Mesendoderm (in vitro differentiated cells): ENCODE results near the gene TAF9.

Experiments
- DNase-seq: peaks from one replicate; pipeline ENCODE4 v3.0.0; 2013
- H2AK5ac ChIP-seq: 2 replicates; pipeline ENCODE4 v1.6.1; 2013; ENCODE audit warnings: low read length, inconsistent platforms
- H2BK120ac ChIP-seq: 2 replicates; pipeline ENCODE4 v1.6.1; 2013; ENCODE audit warnings: low read depth, mild to moderate bottlenecking, low read length, moderate library complexity, mixed read lengths
- H2BK15ac ChIP-seq: replicated peaks from 2 replicates; pipeline ENCODE4 v1.6.1; 2013; ENCODE audit warnings: low read depth, mild to moderate bottlenecking, moderate library complexity
- H2BK5ac ChIP-seq: 2 replicates; pipeline ENCODE4 v1.6.1; 2013; ENCODE audit warnings: low read length, inconsistent platforms
- H3K18ac ChIP-seq: 2 replicates; pipeline ENCODE4 v1.6.1; 2013; ENCODE audit warnings: mild to moderate bottlenecking, low read length, mixed read lengths
- H3K23ac ChIP-seq: one replicate; pipeline ENCODE4 v1.6.1; 2013; ENCODE audit warnings: low read length
- H3K27ac ChIP-seq: 2 replicates; pipeline ENCODE4 v1.5.1; 2013; ENCODE audit warnings: low read depth, mild to moderate bottlenecking, inconsistent platforms, low read length, moderate library complexity
- H3K27me3 ChIP-seq: 2 replicates; pipeline ENCODE4 v1.6.1; 2013; ENCODE audit warnings: low read length, control low read depth, mild to moderate bottlenecking, inconsistent platforms; ENCODE audit not compliant: insufficient read depth, poor library complexity
- H3K36me3 ChIP-seq: 2 replicates; pipeline ENCODE4 v1.6.1; 2013; ENCODE audit warnings: low read length, inconsistent platforms; ENCODE audit not compliant: control insufficient read depth, insufficient read depth
- H3K4ac ChIP-seq: one replicate; pipeline ENCODE4 v1.6.1; 2013; ENCODE audit warnings: low read depth, mild to moderate bottlenecking, low read length, moderate library complexity
- H3K4me1 ChIP-seq: 2 replicates; pipeline ENCODE4 v1.6.1; 2013; ENCODE audit warnings: low read depth, low read length, inconsistent platforms; ENCODE audit not compliant: control insufficient read depth
- H3K4me2 ChIP-seq: 2 replicates; pipeline ENCODE4 v1.6.1; 2013; ENCODE audit warnings: low read length
- H3K4me3 ChIP-seq: 2 replicates; pipeline ENCODE4 v1.5.1; 2013; ENCODE audit warnings: mild to moderate bottlenecking, low read length
- H3K56ac ChIP-seq: one replicate; pipeline ENCODE4 v1.6.1; 2013; ENCODE audit warnings: low read length
- H3K79me1 ChIP-seq: 2 replicates; pipeline ENCODE4 v1.6.1; 2013; ENCODE audit warnings: low read length, inconsistent platforms
- H3K79me2 ChIP-seq: 2 replicates; pipeline ENCODE4 v1.6.1; 2013; ENCODE audit warnings: mild to moderate bottlenecking, low read length; ENCODE audit not compliant: control insufficient read depth, insufficient read depth
- H3K9ac ChIP-seq: 2 replicates; pipeline ENCODE4 v1.6.1; 2013; ENCODE audit warnings: low read length, inconsistent platforms
- H4K5ac ChIP-seq: one replicate; pipeline ENCODE4 v1.6.1; 2013; ENCODE audit warnings: low read length
- H4K8ac ChIP-seq: one replicate; pipeline ENCODE4 v1.6.1; 2013; ENCODE audit warnings: low read depth, mild to moderate bottlenecking, control low read depth, low read length, moderate library complexity
- WGBS: extraction: QIAGEN DNeasy Blood & Tissue Kit; methylation state at CpG from one replicate; pipeline ENCODE4 v1.1.7; 2013; ENCODE audit warnings: low lambda C conversion rate, missing lambda C conversion rate; ENCODE audit not compliant: insufficient coverage; ENCODE audit errors: extremely low coverage; 5-methylcytosine and 5-hydroxymethylcytosine counted together

Gene TAF9

DNA sequence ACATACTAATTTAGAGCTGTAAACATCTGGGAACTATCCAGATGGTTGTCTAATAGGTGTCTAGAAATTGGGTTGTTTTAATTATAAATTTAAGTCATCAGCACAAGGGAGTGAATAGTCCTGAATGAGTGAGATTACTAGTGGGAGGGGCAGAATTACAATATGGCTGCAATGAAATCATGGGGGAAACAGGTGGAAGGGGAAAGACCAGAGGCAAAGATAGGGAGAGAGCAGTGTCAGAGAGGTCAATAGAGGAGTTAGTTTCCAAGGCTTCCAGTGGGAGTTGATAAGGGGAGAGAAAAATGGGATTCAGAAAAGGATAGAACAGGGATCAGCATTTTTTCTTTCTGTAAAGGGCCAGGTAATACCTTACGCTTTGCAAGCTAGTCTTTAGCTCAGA is 8.9 kb downstream of the TAF9 start:
- Histone ChIP-seq H4K5ac (no peak overlapping the region), H3K27me3 (no peaks in the 10 kb centered on the region), H3K79me2 (peaks cover 20% of the 10 kb centered on the region), H3K4ac (no peak overlapping the region), H3K56ac (no peak overlapping the region), H3K27ac (no peak overlapping the region), H2BK5ac (no peak overlapping the region), H2BK15ac (no peak overlapping the region), H4K8ac (no peak overlapping the region), H3K36me3 (peaks cover 4% of the 10 kb centered on the region), H3K9ac (no peak overlapping the region), H3K4me2 (no peak overlapping the region), H3K18ac (no peak overlapping the region), H3K4me3 (no peak overlapping the region), H3K79me1 (peaks cover 11% of the 10 kb centered on the region), H3K23ac (no peak overlapping the region), H2BK120ac (no peak overlapping the region), H3K4me1 (no peaks in the 10 kb centered on the region), H2AK5ac (no peak overlapping the region)
- no CpG with 5 or more reads among the region's 1 CpG for WGBS
- DNase-seq = no peak

DNA sequence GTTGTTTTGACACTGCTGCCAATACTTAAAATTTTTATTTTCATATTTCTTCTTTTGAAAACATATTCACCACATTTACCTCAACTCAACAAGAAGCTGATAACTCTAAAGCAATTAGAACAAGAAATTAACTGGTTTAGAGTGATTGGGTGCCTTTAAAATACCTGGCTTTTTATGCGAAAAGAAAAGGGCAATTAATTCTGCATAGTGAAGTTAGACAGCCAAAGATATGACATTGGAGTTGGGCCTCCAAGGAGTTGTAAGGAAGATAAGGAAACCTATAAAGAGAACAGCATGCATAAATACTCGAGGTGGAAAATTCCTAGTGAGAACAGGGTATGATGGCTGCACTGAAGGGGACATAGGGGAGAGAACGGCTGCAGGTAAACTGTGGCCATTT is 9.6 kb downstream of the TAF9 start:
- no peak overlapping the region for H3K4ac ChIP-seq
- H2BK5ac ChIP-seq = no peak overlapping the region
- H4K5ac ChIP-seq = no peak overlapping the region
- no peak overlapping the region for H3K4me2 ChIP-seq
- no peak overlapping the region for H3K18ac ChIP-seq
- H3K4me3 ChIP-seq = no peak overlapping the region
- H3K23ac ChIP-seq = no peak overlapping the region
- H3K27me3 ChIP-seq = no peaks in the 10 kb centered on the region
- H3K36me3 ChIP-seq = no peaks in the 10 kb centered on the region
- no peak overlapping the region for H2BK120ac ChIP-seq
- H3K9ac ChIP-seq = no peak overlapping the region
- no peak overlapping the region for H2BK15ac ChIP-seq
- no peaks in the 10 kb centered on the region for H3K4me1 ChIP-seq
- H3K56ac ChIP-seq = no peak overlapping the region
- H3K79me1 ChIP-seq = peaks cover 5% of the 10 kb centered on the region
- H2AK5ac ChIP-seq = no peak overlapping the region
- no peak overlapping the region for H4K8ac ChIP-seq
- peaks cover 13% of the 10 kb centered on the region for H3K79me2 ChIP-seq
- WGBS = no CpG with 5 or more reads among the region's 3 CpGs
- H3K27ac ChIP-seq = no peak overlapping the region
- DNase-seq = no peak

DNA sequence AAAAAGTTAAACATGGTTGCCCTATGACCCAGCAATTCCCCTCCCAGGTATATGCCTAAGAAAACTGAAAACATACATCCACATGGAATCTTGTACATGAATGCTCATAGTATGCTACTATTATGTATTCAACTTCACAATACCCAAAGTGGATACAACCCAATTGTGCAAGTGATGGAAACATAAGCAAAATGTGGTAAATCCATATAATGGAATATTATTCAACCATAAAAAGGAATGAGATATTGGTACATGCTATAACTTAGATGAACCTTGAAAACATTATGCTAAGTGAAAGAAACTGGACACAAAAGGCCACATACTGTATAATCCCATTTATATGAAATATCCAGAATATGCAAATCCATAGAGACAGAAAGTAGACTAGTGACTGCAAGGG is 18.7 kb downstream of the TAF9 start:
- Histone ChIP-seq H2BK15ac (no peak overlapping the region), H2AK5ac (no peak overlapping the region), H3K56ac (no peak overlapping the region), H3K4ac (no peak overlapping the region), H3K4me3 (no peak overlapping the region), H3K18ac (no peak overlapping the region), H4K8ac (no peak overlapping the region), H2BK5ac (no peak overlapping the region), H2BK120ac (no peak overlapping the region), H3K79me1 (no peaks in the 10 kb centered on the region), H3K79me2 (no peaks in the 10 kb centered on the region), H3K9ac (no peak overlapping the region), H3K27me3 (no peaks in the 10 kb centered on the region), H3K23ac (no peak overlapping the region), H3K4me1 (no peaks in the 10 kb centered on the region), H3K4me2 (no peak overlapping the region), H3K36me3 (no peaks in the 10 kb centered on the region), H4K5ac (no peak overlapping the region), H3K27ac (no peak overlapping the region)
- no peak for DNase-seq

DNA sequence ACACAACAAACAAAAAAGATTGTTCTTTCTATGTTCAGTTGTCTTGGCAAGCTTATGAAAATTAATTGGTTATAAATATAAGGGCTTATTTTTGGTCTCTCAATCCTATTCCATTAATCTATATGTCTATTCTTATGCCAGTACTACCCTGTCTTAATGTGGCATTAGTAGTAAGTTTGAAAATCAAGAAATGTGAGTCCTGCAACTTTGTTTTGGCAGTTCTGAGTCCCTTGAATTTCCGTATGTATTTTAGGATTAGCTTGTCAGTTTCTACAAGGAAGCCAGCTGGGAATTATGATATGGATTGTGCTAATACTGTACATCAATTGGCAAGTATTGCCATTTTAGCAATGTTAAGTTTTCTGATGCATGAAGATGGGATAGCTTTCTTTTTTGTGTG is 26.2 kb downstream of the TAF9 start:
- WGBS = no CpG with 5 or more reads among the region's 1 CpG
- Histone ChIP-seq H3K56ac (no peak overlapping the region), H3K4ac (no peak overlapping the region), H2AK5ac (no peak overlapping the region), H3K18ac (no peak overlapping the region), H2BK5ac (no peak overlapping the region), H3K79me2 (no peaks in the 10 kb centered on the region), H4K8ac (no peak overlapping the region), H3K23ac (no peak overlapping the region), H3K4me1 (no peaks in the 10 kb centered on the region), H3K36me3 (no peaks in the 10 kb centered on the region), H4K5ac (no peak overlapping the region), H3K9ac (no peak overlapping the region), H3K4me3 (no peak overlapping the region), H2BK120ac (no peak overlapping the region), H3K4me2 (no peak overlapping the region), H3K79me1 (no peaks in the 10 kb centered on the region), H3K27ac (no peak overlapping the region), H3K27me3 (no peaks in the 10 kb centered on the region), H2BK15ac (no peak overlapping the region)
- DNase-seq = no peak

DNA sequence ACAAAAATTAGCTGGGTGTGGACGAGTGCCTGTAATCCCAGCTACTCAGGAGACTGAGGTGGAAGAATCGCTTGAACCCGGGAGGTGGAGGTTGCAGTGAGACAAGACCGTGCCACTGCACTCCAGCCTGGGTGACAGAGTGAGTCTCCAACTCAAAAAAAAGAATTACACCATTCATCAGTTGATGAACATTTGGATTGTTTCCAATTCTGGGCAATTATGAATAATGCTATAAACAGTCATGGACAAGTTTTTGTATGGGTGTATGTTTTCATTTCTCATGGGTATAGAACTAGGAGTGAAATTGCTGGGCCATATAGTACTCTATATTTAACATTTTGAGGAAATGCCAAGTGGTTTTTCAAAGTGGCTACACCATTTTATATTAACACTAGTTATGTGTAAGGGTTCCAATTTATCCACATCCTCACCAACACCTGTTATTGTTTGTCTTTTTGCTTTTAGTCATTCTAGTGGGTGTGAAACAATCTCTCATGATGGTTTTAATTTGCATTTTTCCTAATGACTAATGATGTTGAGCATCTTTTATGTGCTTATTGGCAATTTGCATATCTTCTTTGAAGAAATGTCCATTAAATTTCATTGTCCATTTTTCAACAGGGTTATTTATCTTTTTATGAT is 27.7 kb downstream of the TAF9 start:
- no peak overlapping the region for H2BK15ac ChIP-seq
- no CpG with 5 or more reads among the region's 4 CpGs for WGBS
- no peak overlapping the region for H3K23ac ChIP-seq
- no peak overlapping the region for H3K18ac ChIP-seq
- no peak overlapping the region for H2BK120ac ChIP-seq
- no peaks in the 10 kb centered on the region for H3K79me2 ChIP-seq
- H4K5ac ChIP-seq = no peak overlapping the region
- no peaks in the 10 kb centered on the region for H3K4me1 ChIP-seq
- H3K9ac ChIP-seq = no peak overlapping the region
- H3K4me3 ChIP-seq = no peak overlapping the region
- H3K79me1 ChIP-seq = no peaks in the 10 kb centered on the region
- no peak overlapping the region for H2BK5ac ChIP-seq
- H4K8ac ChIP-seq = no peak overlapping the region
- H2AK5ac ChIP-seq = no peak overlapping the region
- no peaks in the 10 kb centered on the region for H3K27me3 ChIP-seq
- no peak for DNase-seq
- H3K4ac ChIP-seq = no peak overlapping the region
- H3K27ac ChIP-seq = no peak overlapping the region
- no peak overlapping the region for H3K56ac ChIP-seq
- H3K4me2 ChIP-seq = no peak overlapping the region
- no peaks in the 10 kb centered on the region for H3K36me3 ChIP-seq

- H3K27ac ChIP-seq = no peak overlapping the region
- H3K27me3 ChIP-seq = no peaks in the 10 kb centered on the region
- H3K4me3 ChIP-seq = no peak overlapping the region
- H3K4ac ChIP-seq = no peak overlapping the region
- no peak overlapping the region for H4K8ac ChIP-seq
- H3K9ac ChIP-seq = no peak overlapping the region
- H2BK120ac ChIP-seq = no peak overlapping the region
- no peaks in the 10 kb centered on the region for H3K4me1 ChIP-seq
- no peak overlapping the region for H3K23ac ChIP-seq
- H2BK15ac ChIP-seq = no peak overlapping the region
- no peak for DNase-seq
- no peak overlapping the region for H2AK5ac ChIP-seq
- H3K56ac ChIP-seq = no peak overlapping the region
- no peak overlapping the region for H3K18ac ChIP-seq
- no CpG with 5 or more reads among the region's 7 CpGs for WGBS
- no peak overlapping the region for H2BK5ac ChIP-seq
- H3K36me3 ChIP-seq = no peaks in the 10 kb centered on the region
- no peaks in the 10 kb centered on the region for H3K79me1 ChIP-seq
- H3K79me2 ChIP-seq = no peaks in the 10 kb centered on the region
- H3K4me2 ChIP-seq = no peak overlapping the region
- H4K5ac ChIP-seq = no peak overlapping the region
Measured at GRCh38 chr5:69335341-69335935, 33.9 kb downstream of the TAF9 start.
